ENCODE data around the gene AIMP1. TPM values are rescaled to one million over a fixed set of nuclear protein-coding genes. Genes with fewer than 3 reads are reported as not detected.

Gene AIMP1
- total and polyA plus RNA-seq, 2 of the 13 experiments (the other 11 are each of a cell fraction or from before 2014, with no cell fraction given) = 28.6 to 82.9 TPM

GRCh38 chr4:106351016-106351415 is 34.7 kb downstream of the AIMP1 start (continued):
- TF ChIP-seq, protein P1, sequence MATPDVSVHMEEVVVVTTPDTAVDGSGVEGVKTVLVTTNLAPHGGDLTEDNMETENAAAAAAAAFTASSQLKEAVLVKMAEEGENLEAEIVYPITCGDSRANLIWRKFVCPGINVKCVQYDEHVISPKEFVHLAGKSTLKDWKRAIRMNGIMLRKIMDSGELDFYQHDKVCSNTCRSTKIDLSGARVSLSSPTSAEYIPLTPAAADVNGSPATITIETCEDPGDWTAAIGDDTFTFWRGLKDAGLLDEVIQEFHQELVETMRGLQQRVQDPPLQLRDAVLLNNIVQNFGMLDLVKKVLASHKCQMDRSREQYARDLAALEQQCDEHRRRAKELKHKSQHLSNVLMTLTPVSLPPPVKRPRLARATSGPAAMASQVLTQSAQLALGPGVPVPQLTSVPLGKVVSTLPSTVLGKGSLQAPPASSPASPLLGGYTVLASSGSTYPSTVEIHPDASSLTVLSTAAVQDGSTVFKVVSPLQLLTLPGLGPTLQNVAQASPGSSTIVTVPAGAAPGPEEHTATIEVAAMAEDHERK (CRISPR knock-in tag; IDR thresholded peaks at IDR 0.05; ENCODE audit: low read depth) = no peak
- no peak for TF ChIP-seq ZNF615 (CRISPR knock-in tag; IDR thresholded peaks at IDR 0.05; ENCODE audit: borderline replicate concordance)
- no peak for TF ChIP-seq CBX2 (IDR thresholded peaks at IDR 0.05; ENCODE audit: low read depth, low read length)
- no peak for TF ChIP-seq CBX2 (CRISPR knock-in tag; IDR thresholded peaks at IDR 0.05; ENCODE audit: low read depth)
- TF ChIP-seq BHLHE40 (IDR thresholded peaks at IDR 0.05; ENCODE audit: low read length) = no peak

- H3K4me3 ChIP-seq (replicated peaks in 1 of 3; ENCODE audit: insufficient read depth in 1 of 3, low read depth in 2 of 3, low read length in 3 of 3) = no peak overlapping the region
- no peaks in the 10 kb centered on the region for H3K79me2 ChIP-seq (ENCODE audit: insufficient read depth, low read length)
- no peak overlapping the region for H3K9ac ChIP-seq (ENCODE audit: insufficient read depth, low read depth, low read length)
- 97% methylated on average over 1 of the region's 1 CpG for WGBS (ENCODE audit: low lambda C conversion rate)
- H3K4me2 ChIP-seq (ENCODE audit: low read depth, low read length) = no peak overlapping the region
- H4K20me1 ChIP-seq (ENCODE audit: insufficient read depth, low read length) = no peaks in the 10 kb centered on the region
- no peaks in the 10 kb centered on the region for H3K4me1 ChIP-seq (ENCODE audit: insufficient read depth, low read length)
- peaks cover 0 to under 1% of the 10 kb centered on the region in 2 experiments; a peak in 3 of 5 replicates for H3K36me3 ChIP-seq (replicated peaks in 1 of 2; ENCODE audit: control insufficient read depth in 1 of 2, insufficient read depth in 2 of 2, low read length in 2 of 2)
- H3K27me3 ChIP-seq (ENCODE audit: control insufficient read depth in 1 of 2, insufficient read depth in 2 of 2, low read length in 2 of 2) = no peaks in the 10 kb centered on the region
- intact Hi-C loops (cut with micrococcal nuclease; ENCODE audit: unreplicated experiment) (no loop called here), in situ Hi-C loops (cut with HindIII; ENCODE audit: extremely low pct_ligation_motif_present, low pct_unique_long_range_greater_than_20kb) (loop anchor here (25.0 kb wide), 1 partner anchor 459 kb away; no protein-coding TSS in a partner anchor)
- no peak overlapping the region for H3K27ac ChIP-seq (ENCODE audit: extremely low read length, insufficient read depth, low read length)
- ATAC-seq (no peak), FAIRE-seq (no peak), DNase-seq (ENCODE audit: low spot score) (no peak)
- CTCF ChIA-PET (ENCODE audit: low intra/inter-chr PET ratio, low total read pairs) = no interaction called here
- BruUV-seq (replicated peaks) = no TSS peak
- no peak overlapping the region for H2AFZ ChIP-seq (ENCODE audit: low read length)
- H3K9me3 ChIP-seq (ENCODE audit: low read length) = no peaks in the 10 kb centered on the region
- POLR2A ChIA-PET = no interaction called here
- TF ChIP-seq ZFAT (CRISPR knock-in tag; conservative IDR thresholded peaks at IDR 0.05) = no peak
- TF ChIP-seq CEBPB (IDR thresholded peaks at IDR 0.05; ENCODE audit: borderline replicate concordance, low read depth, low read length) = 0 out of 2 replicates have a peak, but pooled peaks have one; percentile 24
- TF ChIP-seq, protein P2, sequence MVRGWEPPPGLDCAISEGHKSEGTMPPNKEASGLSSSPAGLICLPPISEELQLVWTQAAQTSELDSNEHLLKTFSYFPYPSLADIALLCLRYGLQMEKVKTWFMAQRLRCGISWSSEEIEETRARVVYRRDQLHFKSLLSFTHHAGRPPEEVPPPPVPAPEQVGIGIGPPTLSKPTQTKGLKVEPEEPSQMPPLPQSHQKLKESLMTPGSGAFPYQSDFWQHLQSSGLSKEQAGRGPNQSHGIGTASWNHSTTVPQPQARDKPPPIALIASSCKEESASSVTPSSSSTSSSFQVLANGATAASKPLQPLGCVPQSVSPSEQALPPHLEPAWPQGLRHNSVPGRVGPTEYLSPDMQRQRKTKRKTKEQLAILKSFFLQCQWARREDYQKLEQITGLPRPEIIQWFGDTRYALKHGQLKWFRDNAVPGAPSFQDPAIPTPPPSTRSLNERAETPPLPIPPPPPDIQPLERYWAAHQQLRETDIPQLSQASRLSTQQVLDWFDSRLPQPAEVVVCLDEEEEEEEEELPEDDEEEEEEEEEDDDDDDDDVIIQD (CRISPR knock-in tag; IDR thresholded peaks at IDR 0.05; ENCODE audit: low read depth) = no peak
- TF ChIP-seq EED (CRISPR knock-in tag; IDR thresholded peaks at IDR 0.05) = no peak
- TF ChIP-seq TBX2 (CRISPR knock-in tag; IDR thresholded peaks at IDR 0.05; ENCODE audit: borderline replicate concordance) = no peak
- TF ChIP-seq, protein P3, sequence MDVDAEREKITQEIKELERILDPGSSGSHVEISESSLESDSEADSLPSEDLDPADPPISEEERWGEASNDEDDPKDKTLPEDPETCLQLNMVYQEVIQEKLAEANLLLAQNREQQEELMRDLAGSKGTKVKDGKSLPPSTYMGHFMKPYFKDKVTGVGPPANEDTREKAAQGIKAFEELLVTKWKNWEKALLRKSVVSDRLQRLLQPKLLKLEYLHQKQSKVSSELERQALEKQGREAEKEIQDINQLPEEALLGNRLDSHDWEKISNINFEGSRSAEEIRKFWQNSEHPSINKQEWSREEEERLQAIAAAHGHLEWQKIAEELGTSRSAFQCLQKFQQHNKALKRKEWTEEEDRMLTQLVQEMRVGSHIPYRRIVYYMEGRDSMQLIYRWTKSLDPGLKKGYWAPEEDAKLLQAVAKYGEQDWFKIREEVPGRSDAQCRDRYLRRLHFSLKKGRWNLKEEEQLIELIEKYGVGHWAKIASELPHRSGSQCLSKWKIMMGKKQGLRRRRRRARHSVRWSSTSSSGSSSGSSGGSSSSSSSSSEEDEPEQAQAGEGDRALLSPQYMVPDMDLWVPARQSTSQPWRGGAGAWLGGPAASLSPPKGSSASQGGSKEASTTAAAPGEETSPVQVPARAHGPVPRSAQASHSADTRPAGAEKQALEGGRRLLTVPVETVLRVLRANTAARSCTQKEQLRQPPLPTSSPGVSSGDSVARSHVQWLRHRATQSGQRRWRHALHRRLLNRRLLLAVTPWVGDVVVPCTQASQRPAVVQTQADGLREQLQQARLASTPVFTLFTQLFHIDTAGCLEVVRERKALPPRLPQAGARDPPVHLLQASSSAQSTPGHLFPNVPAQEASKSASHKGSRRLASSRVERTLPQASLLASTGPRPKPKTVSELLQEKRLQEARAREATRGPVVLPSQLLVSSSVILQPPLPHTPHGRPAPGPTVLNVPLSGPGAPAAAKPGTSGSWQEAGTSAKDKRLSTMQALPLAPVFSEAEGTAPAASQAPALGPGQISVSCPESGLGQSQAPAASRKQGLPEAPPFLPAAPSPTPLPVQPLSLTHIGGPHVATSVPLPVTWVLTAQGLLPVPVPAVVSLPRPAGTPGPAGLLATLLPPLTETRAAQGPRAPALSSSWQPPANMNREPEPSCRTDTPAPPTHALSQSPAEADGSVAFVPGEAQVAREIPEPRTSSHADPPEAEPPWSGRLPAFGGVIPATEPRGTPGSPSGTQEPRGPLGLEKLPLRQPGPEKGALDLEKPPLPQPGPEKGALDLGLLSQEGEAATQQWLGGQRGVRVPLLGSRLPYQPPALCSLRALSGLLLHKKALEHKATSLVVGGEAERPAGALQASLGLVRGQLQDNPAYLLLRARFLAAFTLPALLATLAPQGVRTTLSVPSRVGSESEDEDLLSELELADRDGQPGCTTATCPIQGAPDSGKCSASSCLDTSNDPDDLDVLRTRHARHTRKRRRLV (CRISPR knock-in tag; IDR thresholded peaks at IDR 0.05) = no peak
- no peak for TF ChIP-seq HNRNPUL1 (IDR thresholded peaks at IDR 0.05; ENCODE audit: low read depth, low read length)
- peak; percentile 7 for TF ChIP-seq AGO2 (optimal IDR thresholded peaks at IDR 0.05; ENCODE audit: low read depth, low read length)
- TF ChIP-seq ZNF136 (CRISPR knock-in tag; IDR thresholded peaks at IDR 0.05; ENCODE audit: low read depth) = no peak
- TF ChIP-seq PITX1 (CRISPR knock-in tag; IDR thresholded peaks at IDR 0.05) = no peak
- TF ChIP-seq STAG1 (CRISPR knock-in tag; IDR thresholded peaks at IDR 0.05) = no peak
- TF ChIP-seq POLR2AphosphoS5 (IDR thresholded peaks at IDR 0.05; ENCODE audit: low read depth, low read length) = no peak
- no peak for TF ChIP-seq BORCS8-MEF2B (CRISPR knock-in tag; IDR thresholded peaks at IDR 0.05)
These were observed 37.4 kb downstream of the AIMP1 start for GRCh38 chr4:106353786-106354185.

Data from HepG2 (cell line).